GM18868 (cell line): ENCODE measurements around the gene IWS1.
"Not testable (repeated sequence)": the region's sequence is repeated elsewhere in the genome, so short reads cannot be mapped to it uniquely, and the experiment has no call there.

Source experiments
- ATAC-seq: cut with Tn5 transposase; IDR thresholded peaks from one replicate; pipeline ENCODE4 v1.9.1; 2021; ENCODE audit warnings: mild to moderate bottlenecking, moderate library complexity; ENCODE audit not compliant: unreplicated experiment

Gene IWS1

GRCh38 chr2:127463155-127463991 is 62.9 kb downstream of the IWS1 start:
- no peak for ATAC-seq

GRCh38 chr2:127462461-127462860 is 63.8 kb downstream of the IWS1 start:
- no peak for ATAC-seq

GRCh38 chr2:127456960-127457359 is 69.3 kb downstream of the IWS1 start:
- ATAC-seq: no peak

GRCh38 chr2:127455566-127456493 is 70.5 kb downstream of the IWS1 start:
- no peak for ATAC-seq

GRCh38 chr2:127454595-127455565 is 71.4 kb downstream of the IWS1 start:
- ATAC-seq: no peak

- ATAC-seq: no peak
These were observed 72.7 kb downstream of the IWS1 start for GRCh38 chr2:127453392-127454171.

- no peak for ATAC-seq
These were observed 73.3 kb downstream of the IWS1 start for GRCh38 chr2:127453013-127453391.

GRCh38 chr2:127452423-127452822 is 73.9 kb downstream of the IWS1 start:
- ATAC-seq: not testable (repeated sequence)

GRCh38 chr2:127451981-127452380 is 74.3 kb downstream of the IWS1 start:
- ATAC-seq: no peak

GRCh38 chr2:127449898-127450297 is 76.4 kb downstream of the IWS1 start:
- no peak for ATAC-seq

GRCh38 chr2:127449414-127449813 is 76.9 kb downstream of the IWS1 start:
- no peak for ATAC-seq

- no peak for ATAC-seq
These were observed 77.8 kb downstream of the IWS1 start for GRCh38 chr2:127448526-127448925.

GRCh38 chr2:127439343-127439742 is 86.9 kb downstream of the IWS1 start:
- ATAC-seq: no peak

GRCh38 chr2:127437781-127438726 is 88.2 kb downstream of the IWS1 start:
- no peak for ATAC-seq

GRCh38 chr2:127437056-127437455 is 89.2 kb downstream of the IWS1 start:
- no peak for ATAC-seq

- ATAC-seq: no peak
These were observed 91.8 kb downstream of the IWS1 start for GRCh38 chr2:127434515-127434914.

- ATAC-seq: no peak
These were observed 94.8 kb downstream of the IWS1 start for GRCh38 chr2:127431408-127432023.
